Transverse colon (tissue), 4 donors: ENCODE results near the gene PPP1R15A.
A peak's percentile ranks its signal among the peaks of the same experiment; 100 is the strongest.

Experiments
- EP300 ChIP-seq: sonication (generic); formaldehyde crosslinking; IDR thresholded peaks from one replicate; pipeline ENCODE4 v1.6.1; 2017; ENCODE audit warnings: antibody characterized with exemption, low read depth
- POLR2A ChIP-seq: fragments of 450-650 bp; IDR thresholded peaks from one replicate; pipeline ENCODE4 v1.6.1; 2016; ENCODE audit warnings: antibody characterized with exemption, mild to moderate bottlenecking, moderate library complexity
- POLR2AphosphoS5 ChIP-seq, 3 donors: sonication (generic); formaldehyde crosslinking; IDR thresholded peaks; one replicate each; pipeline ENCODE4 v1.6.1; 2016; ENCODE audit warnings: antibody characterized with exemption in 3 of 3
- TF ChIP-seq, protein P1 (sequence below), 5 experiments: fragments of 200-600 bp in 3 of 5; fragments of 450-650 bp in 2 of 5; sonication (generic) in 3 of 5; IDR thresholded peaks; 1 replicate in 2 of 5; 2 replicates in 3 of 5; pipeline ENCODE4 v1.5.1; 2016 to 2017; ENCODE audit warnings: antibody characterized with exemption in 5 of 5, inconsistent platforms in 3 of 5, mild to moderate bottlenecking in 2 of 5, moderate library complexity in 1 of 5

DNA sequence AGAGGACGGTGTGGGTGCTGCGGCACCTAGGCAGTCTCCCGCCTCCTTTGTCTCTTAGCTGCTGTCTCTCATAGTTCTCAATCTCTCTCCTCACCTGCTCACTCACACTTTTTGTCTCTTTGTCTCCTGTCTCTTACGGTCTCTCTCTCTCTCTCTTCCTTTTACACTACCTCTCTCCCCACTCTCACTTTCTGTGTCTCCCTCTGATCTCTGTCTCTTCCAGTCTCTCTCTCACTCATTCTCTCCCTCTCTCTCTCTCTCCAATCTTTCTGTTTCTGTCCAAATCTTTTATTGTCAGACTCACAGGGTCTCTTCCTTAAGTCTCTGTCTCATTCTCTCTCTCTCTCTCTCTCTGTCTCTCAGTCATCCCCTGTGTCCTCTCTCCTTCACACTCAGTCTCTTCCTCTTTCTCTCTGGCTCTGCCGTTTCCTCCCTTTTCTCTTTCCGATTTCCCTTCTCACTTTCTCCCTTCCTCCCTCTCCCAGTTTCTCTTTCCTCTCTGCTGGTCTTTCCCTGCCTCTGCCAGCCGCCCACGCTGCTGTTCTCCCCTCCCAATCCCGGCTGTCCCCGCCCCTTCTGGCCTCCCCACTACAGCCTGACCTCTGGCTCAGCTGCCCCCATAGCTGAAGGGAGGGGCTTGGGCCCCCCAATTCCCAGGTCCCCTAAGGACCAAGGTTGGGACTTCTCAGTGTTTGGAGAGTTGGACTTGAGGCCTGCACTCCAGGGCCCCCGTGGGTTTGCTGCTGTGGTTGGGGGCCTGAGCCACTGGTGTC lies 3.9 kb upstream of the PPP1R15A start, which contains the start of gene PLEKHA4:
- TF ChIP-seq, protein P1, sequence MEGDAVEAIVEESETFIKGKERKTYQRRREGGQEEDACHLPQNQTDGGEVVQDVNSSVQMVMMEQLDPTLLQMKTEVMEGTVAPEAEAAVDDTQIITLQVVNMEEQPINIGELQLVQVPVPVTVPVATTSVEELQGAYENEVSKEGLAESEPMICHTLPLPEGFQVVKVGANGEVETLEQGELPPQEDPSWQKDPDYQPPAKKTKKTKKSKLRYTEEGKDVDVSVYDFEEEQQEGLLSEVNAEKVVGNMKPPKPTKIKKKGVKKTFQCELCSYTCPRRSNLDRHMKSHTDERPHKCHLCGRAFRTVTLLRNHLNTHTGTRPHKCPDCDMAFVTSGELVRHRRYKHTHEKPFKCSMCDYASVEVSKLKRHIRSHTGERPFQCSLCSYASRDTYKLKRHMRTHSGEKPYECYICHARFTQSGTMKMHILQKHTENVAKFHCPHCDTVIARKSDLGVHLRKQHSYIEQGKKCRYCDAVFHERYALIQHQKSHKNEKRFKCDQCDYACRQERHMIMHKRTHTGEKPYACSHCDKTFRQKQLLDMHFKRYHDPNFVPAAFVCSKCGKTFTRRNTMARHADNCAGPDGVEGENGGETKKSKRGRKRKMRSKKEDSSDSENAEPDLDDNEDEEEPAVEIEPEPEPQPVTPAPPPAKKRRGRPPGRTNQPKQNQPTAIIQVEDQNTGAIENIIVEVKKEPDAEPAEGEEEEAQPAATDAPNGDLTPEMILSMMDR (IDR thresholded peaks at IDR 0.05), result no peak
- no peak for TF ChIP-seq EP300
- no peak for TF ChIP-seq POLR2A
- peak in 2 of 3 donors; percentile 16 to 36 for TF ChIP-seq POLR2AphosphoS5 (IDR thresholded peaks at IDR 0.05)
